Measurements from ENCODE around the gene NADSYN1. TPM values are rescaled to one million over a fixed set of nuclear protein-coding genes. Genes with fewer than 3 reads are reported as not detected.

NADSYN1 gene
- total RNA-seq, 4 donors from 2014 or later = 21.6 to 62.0 (median 41.8) TPM

GRCh38 chr11:71472357-71472885 is 19.4 kb downstream of the NADSYN1 start:
- WGBS, 2 donors (ENCODE audit: low coverage in 1 of 2) = 100% methylated on average over 1 of the region's 10 CpGs; no CpG with 5 or more reads in 1 of the 2 donors
- Histone ChIP-seq H3K27me3 (no peaks in the 10 kb centered on the region), H3K9me3 (no peaks in the 10 kb centered on the region), H3K36me3 (peaks cover 0 to 74% of the 10 kb centered on the region in 2 donors), H3K4me3 (no peak overlapping the region), H3K4me1 (no peaks in the 10 kb centered on the region), H3K27ac (no peak overlapping the region)
- TF ChIP-seq, protein P1, sequence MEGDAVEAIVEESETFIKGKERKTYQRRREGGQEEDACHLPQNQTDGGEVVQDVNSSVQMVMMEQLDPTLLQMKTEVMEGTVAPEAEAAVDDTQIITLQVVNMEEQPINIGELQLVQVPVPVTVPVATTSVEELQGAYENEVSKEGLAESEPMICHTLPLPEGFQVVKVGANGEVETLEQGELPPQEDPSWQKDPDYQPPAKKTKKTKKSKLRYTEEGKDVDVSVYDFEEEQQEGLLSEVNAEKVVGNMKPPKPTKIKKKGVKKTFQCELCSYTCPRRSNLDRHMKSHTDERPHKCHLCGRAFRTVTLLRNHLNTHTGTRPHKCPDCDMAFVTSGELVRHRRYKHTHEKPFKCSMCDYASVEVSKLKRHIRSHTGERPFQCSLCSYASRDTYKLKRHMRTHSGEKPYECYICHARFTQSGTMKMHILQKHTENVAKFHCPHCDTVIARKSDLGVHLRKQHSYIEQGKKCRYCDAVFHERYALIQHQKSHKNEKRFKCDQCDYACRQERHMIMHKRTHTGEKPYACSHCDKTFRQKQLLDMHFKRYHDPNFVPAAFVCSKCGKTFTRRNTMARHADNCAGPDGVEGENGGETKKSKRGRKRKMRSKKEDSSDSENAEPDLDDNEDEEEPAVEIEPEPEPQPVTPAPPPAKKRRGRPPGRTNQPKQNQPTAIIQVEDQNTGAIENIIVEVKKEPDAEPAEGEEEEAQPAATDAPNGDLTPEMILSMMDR (IDR thresholded peaks at IDR 0.05) = no peak
- TF ChIP-seq EP300 (IDR thresholded peaks at IDR 0.05) (no peak), POLR2A (IDR thresholded peaks at IDR 0.05) (no peak), POLR2AphosphoS5 (IDR thresholded peaks at IDR 0.05) (no peak)
- ATAC-seq = no peak

DNA sequence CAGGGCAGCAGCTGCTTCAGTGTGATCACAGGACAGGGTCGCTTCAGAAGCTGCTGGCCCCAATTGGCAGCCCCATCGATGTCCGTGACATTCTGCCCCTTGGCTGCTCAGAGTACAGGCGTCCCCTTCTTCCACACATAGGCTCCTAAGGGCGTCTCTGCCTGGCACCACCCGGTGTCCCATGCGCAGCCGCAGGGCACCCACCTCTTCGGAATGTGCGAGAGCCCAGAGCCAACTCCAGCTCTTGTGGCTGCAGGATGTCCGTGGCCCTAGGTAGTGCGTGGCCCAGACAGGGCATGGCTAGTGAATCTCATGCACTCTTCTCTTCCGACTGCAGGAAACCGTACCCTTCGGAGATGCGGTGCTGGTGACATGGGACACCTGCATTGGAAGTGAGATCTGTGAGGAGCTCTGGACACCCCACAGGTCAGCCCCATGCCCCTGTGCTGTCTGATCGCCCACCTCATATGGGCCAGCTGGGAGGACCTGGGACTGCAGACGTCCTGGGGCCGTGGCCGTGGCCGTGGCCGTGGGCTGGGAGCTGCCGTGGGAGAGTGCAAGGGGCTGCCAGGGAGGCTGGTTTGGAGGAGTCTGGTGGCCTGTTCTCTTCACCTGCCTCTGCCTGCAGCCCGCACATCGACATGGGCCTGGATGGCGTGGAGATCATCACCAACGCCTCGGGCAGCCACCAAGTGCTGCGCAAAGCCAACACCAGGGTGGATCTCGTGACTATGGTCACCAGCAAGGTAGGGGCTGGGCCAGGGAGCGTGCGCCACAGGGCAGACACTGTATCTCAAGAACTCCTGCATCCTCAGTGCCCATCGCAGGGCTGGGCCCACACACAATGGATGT is 20.2 kb downstream of the NADSYN1 start:
- ATAC-seq = no peak

DNA sequence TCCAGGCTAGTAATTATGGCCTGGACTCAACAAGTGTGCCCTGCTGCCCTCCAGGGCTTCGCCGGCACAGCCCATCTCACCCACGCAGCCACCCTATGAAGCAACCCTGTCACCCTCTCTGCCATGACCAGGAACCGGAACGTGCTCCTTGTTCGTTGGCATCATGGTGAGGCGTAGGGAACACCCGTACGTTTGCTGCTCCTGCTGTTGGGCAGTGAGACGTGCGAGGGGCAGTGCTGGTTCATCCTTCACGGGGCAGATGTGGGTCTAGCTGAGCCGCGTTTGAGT is 20.7 kb downstream of the NADSYN1 start:
- WGBS, 2 donors (ENCODE audit: low coverage in 1 of 2) = no CpG with 5 or more reads among the region's 14 CpGs
- Histone ChIP-seq H3K27me3 (no peaks in the 10 kb centered on the region), H3K4me1 (no peaks in the 10 kb centered on the region), H3K9me3 (no peaks in the 10 kb centered on the region), H3K4me3 (no peak overlapping the region), H3K36me3 (peaks cover 0 to 81% of the 10 kb centered on the region in 2 donors), H3K27ac (no peak overlapping the region)
- TF ChIP-seq EP300 (IDR thresholded peaks at IDR 0.05) (no peak), POLR2A (IDR thresholded peaks at IDR 0.05) (no peak), POLR2AphosphoS5 (IDR thresholded peaks at IDR 0.05) (no peak)
- TF ChIP-seq, protein P1 (IDR thresholded peaks at IDR 0.05) = no peak
- no peak for ATAC-seq

More for the DNA sequence above, 20.2 kb downstream of the NADSYN1 start:
- Histone ChIP-seq H3K27me3 (no peaks in the 10 kb centered on the region), H3K27ac (no peak overlapping the region), H3K36me3 (peaks cover 0 to 76% of the 10 kb centered on the region in 2 donors), H3K9me3 (no peaks in the 10 kb centered on the region), H3K4me3 (no peak overlapping the region), H3K4me1 (no peaks in the 10 kb centered on the region)
- TF ChIP-seq POLR2AphosphoS5 (IDR thresholded peaks at IDR 0.05) = no peak
- no peak for TF ChIP-seq POLR2A (IDR thresholded peaks at IDR 0.05)
- TF ChIP-seq, protein P1 (IDR thresholded peaks at IDR 0.05) = no peak
- TF ChIP-seq EP300 (IDR thresholded peaks at IDR 0.05) = no peak
- 100% methylated on average over 5 of the region's 33 CpGs; no CpG with 5 or more reads in 1 of the 2 donors for WGBS, 2 donors (ENCODE audit: low coverage in 1 of 2)

DNA sequence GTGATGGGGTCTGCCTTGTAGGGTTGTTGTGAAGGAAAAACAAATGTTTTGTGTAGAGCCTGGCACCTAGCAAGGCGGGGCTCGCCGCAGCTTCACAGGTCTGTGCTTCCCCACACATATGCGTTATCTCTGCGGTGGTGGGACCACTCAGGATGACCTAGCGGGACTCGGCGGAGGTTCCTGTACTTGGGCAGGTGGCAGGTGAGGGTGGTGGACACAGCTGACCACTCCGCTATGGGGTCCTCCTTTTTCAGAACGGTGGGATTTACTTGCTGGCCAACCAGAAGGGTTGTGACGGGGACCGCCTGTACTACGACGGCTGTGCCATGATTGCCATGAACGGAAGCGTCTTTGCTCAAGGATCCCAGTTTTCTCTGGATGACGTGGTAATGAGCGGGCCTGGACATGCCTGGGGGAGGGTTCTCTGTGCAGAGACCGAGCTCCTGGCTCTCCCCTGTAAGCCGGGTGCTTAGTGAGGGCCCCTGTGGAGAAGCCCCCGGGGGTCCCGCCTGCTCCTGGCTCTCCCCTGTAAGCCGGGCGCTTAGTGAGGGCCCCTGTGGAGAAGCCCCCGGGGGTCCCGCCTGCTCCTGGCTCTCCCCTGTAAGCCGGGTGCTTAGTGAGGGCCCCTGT is 21.3 kb downstream of the NADSYN1 start:
- no peaks in the 10 kb centered on the region for H3K4me1 ChIP-seq
- TF ChIP-seq, protein P1 (IDR thresholded peaks at IDR 0.05) = no peak
- TF ChIP-seq POLR2AphosphoS5 (IDR thresholded peaks at IDR 0.05) = no peak
- no peak for TF ChIP-seq EP300 (IDR thresholded peaks at IDR 0.05)
- no peak for TF ChIP-seq POLR2A (IDR thresholded peaks at IDR 0.05)
- H3K27me3 ChIP-seq = no peaks in the 10 kb centered on the region
- 98 to 100% methylated on average over 2 to 8 of the region's 27 CpGs for WGBS, 2 donors (ENCODE audit: low coverage in 1 of 2)
- peaks cover 0 to 87% of the 10 kb centered on the region in 2 donors for H3K36me3 ChIP-seq
- H3K27ac ChIP-seq = no peak overlapping the region
- no peak for ATAC-seq
- no peak overlapping the region for H3K4me3 ChIP-seq
- H3K9me3 ChIP-seq = no peaks in the 10 kb centered on the region

Measured in gastroesophageal sphincter (tissue), 4 donors.